Ramos (cell line): ENCODE measurements around the gene MVP.
"Not testable (repeated sequence)": the region's sequence is repeated elsewhere in the genome, so short reads cannot be mapped to it uniquely, and the experiment has no call there.

Experiments used
- in situ Hi-C: fragments of 300-500 bp; cut with MboI; formaldehyde crosslinking; loops from one replicate; pipeline ENCODE4 v1.14.3; 2022; ENCODE audit warnings: low sequenced_read_pairs; ENCODE audit not compliant: unreplicated experiment

MVP gene

GRCh38 chr16:29858149-29858849, 38.0 kb downstream of the MVP start:
- in situ Hi-C loops: no loop called here

- in situ Hi-C loops: no loop called here
Observed at GRCh38 chr16:29858974-29859373, 38.7 kb downstream of the MVP start.

- in situ Hi-C loops: no loop called here
Observed at GRCh38 chr16:29860218-29860617, 40.0 kb downstream of the MVP start.

- in situ Hi-C loops: no loop called here
Observed at GRCh38 chr16:29862383-29862883, 42.2 kb downstream of the MVP start.

- in situ Hi-C loops: no loop called here
Observed at GRCh38 chr16:29862884-29863668, 42.8 kb downstream of the MVP start, which contains the start of gene CDIPT. Gene CDIPT, minus strand, starts transcription at chr16:29863226. Its CDS starts 369 bp downstream, at chr16:29862857.

- in situ Hi-C loops: no loop called here
Observed at GRCh38 chr16:29863669-29863984, 43.4 kb downstream of the MVP start.

GRCh38 chr16:29864205-29864604, 43.9 kb downstream of the MVP start:
- in situ Hi-C loops: no loop called here

GRCh38 chr16:29868396-29869009, 48.2 kb downstream of the MVP start:
- in situ Hi-C loops: no loop called here

GRCh38 chr16:29869067-29869466, 48.8 kb downstream of the MVP start:
- in situ Hi-C loops: not testable (repeated sequence)

- in situ Hi-C loops: no loop called here
Observed at GRCh38 chr16:29871822-29872546, 51.7 kb downstream of the MVP start.

GRCh38 chr16:29873319-29873718, 53.1 kb downstream of the MVP start:
- in situ Hi-C loops: no loop called here

- in situ Hi-C loops: no loop called here
Observed at GRCh38 chr16:29875206-29875605, 54.9 kb downstream of the MVP start.

- in situ Hi-C loops: no loop called here
Observed at GRCh38 chr16:29876217-29876593, 55.9 kb downstream of the MVP start.

GRCh38 chr16:29876594-29877249, 56.5 kb downstream of the MVP start:
- in situ Hi-C loops: no loop called here

- in situ Hi-C loops: no loop called here
Observed at GRCh38 chr16:29877266-29877961, 57.2 kb downstream of the MVP start.

GRCh38 chr16:29878172-29878571, 57.9 kb downstream of the MVP start:
- in situ Hi-C loops: no loop called here

- in situ Hi-C loops: no loop called here
Observed at GRCh38 chr16:29881050-29881449, 60.8 kb downstream of the MVP start.

GRCh38 chr16:29883987-29884386, 63.7 kb downstream of the MVP start:
- in situ Hi-C loops: no loop called here

GRCh38 chr16:29889372-29889771, 69.1 kb downstream of the MVP start:
- in situ Hi-C loops: not testable (repeated sequence)
